ENCODE results near the gene TEAD4. TPM values are rescaled to one million over a fixed set of nuclear protein-coding genes. Genes with fewer than 3 reads are reported as not detected.
A peak's percentile ranks its signal among the peaks of the same experiment; 100 is the strongest.

Gene TEAD4
- total RNA-seq, 1 donor from 2014 or later, result 19.7 TPM

GRCh38 chr12:3038166-3038565 is 79.0 kb downstream of the TEAD4 start:
- DNase-seq (ENCODE audit: low spot score, unreplicated experiment), result no peak
- no peaks in the 10 kb centered on the region for H3K9me3 Mint-ChIP-seq (ENCODE audit: low read depth)
- H3K36me3 Mint-ChIP-seq (ENCODE audit: insufficient read depth), result peaks cover 2% of the 10 kb centered on the region
- no peak overlapping the region for H3K27ac Mint-ChIP-seq
- H3K4me3 Mint-ChIP-seq (ENCODE audit: low read depth), result no peak overlapping the region
- no peak for TF ChIP-seq CTCF (IDR thresholded peaks at IDR 0.05; ENCODE audit: unreplicated experiment)
- H3K27me3 Mint-ChIP-seq, result no peaks in the 10 kb centered on the region
- peaks cover 2% of the 10 kb centered on the region for H3K4me1 Mint-ChIP-seq (ENCODE audit: low read depth)

- Mint-ChIP-seq H3K27ac (peak overlapping the region; percentile 54), H3K36me3 (ENCODE audit: insufficient read depth) (peaks cover 2% of the 10 kb centered on the region), H3K9me3 (ENCODE audit: low read depth) (no peaks in the 10 kb centered on the region), H3K27me3 (no peaks in the 10 kb centered on the region), H3K4me1 (ENCODE audit: low read depth) (peaks cover under 1% of the 10 kb centered on the region), H3K4me3 (ENCODE audit: low read depth) (no peak overlapping the region)
- DNase-seq (ENCODE audit: low spot score, unreplicated experiment), result no peak
- no peak for TF ChIP-seq CTCF (IDR thresholded peaks at IDR 0.05; ENCODE audit: unreplicated experiment)
These were observed 79.8 kb downstream of the TEAD4 start for GRCh38 chr12:3038926-3039510.

- Mint-ChIP-seq H3K27ac (no peak overlapping the region), H3K27me3 (no peaks in the 10 kb centered on the region), H3K36me3 (ENCODE audit: insufficient read depth) (peaks cover 2% of the 10 kb centered on the region), H3K9me3 (ENCODE audit: low read depth) (no peaks in the 10 kb centered on the region), H3K4me3 (ENCODE audit: low read depth) (no peak overlapping the region), H3K4me1 (ENCODE audit: low read depth) (no peaks in the 10 kb centered on the region)
- no peak for DNase-seq (ENCODE audit: low spot score, unreplicated experiment)
- no peak for TF ChIP-seq CTCF (IDR thresholded peaks at IDR 0.05; ENCODE audit: unreplicated experiment)
These were observed 80.9 kb downstream of the TEAD4 start for GRCh38 chr12:3040026-3040656.

- H3K27me3 Mint-ChIP-seq, result no peaks in the 10 kb centered on the region
- DNase-seq (ENCODE audit: low spot score, unreplicated experiment), result no peak
- H3K4me3 Mint-ChIP-seq (ENCODE audit: low read depth), result no peak overlapping the region
- peaks cover 2% of the 10 kb centered on the region for H3K36me3 Mint-ChIP-seq (ENCODE audit: insufficient read depth)
- no peaks in the 10 kb centered on the region for H3K4me1 Mint-ChIP-seq (ENCODE audit: low read depth)
- no peaks in the 10 kb centered on the region for H3K9me3 Mint-ChIP-seq (ENCODE audit: low read depth)
- H3K27ac Mint-ChIP-seq, result no peak overlapping the region
- TF ChIP-seq CTCF (IDR thresholded peaks at IDR 0.05; ENCODE audit: unreplicated experiment), result no peak
These were observed 81.7 kb downstream of the TEAD4 start for GRCh38 chr12:3040663-3041544.

GRCh38 chr12:3041558-3042164 is 82.5 kb downstream of the TEAD4 start:
- TF ChIP-seq CTCF (IDR thresholded peaks at IDR 0.05; ENCODE audit: unreplicated experiment), result peak; percentile 74
- Mint-ChIP-seq H3K4me3 (ENCODE audit: low read depth) (no peak overlapping the region), H3K36me3 (ENCODE audit: insufficient read depth) (peaks cover 2% of the 10 kb centered on the region), H3K27ac (no peak overlapping the region), H3K9me3 (ENCODE audit: low read depth) (no peaks in the 10 kb centered on the region), H3K4me1 (ENCODE audit: low read depth) (no peaks in the 10 kb centered on the region), H3K27me3 (no peaks in the 10 kb centered on the region)
- peak; percentile 63 for DNase-seq (ENCODE audit: low spot score, unreplicated experiment)

All from progenitor cell of endocrine pancreas (in vitro differentiated cells).